C4-2B (cell line): ENCODE measurements around the gene PFDN4.

Experiments
- ZFX ChIP-seq: fragments of 450-650 bp; IDR thresholded peaks from 2 replicates; pipeline ENCODE4 v1.6.1; 2017
- TF ChIP-seq, protein P1 (sequence below): fragments of 450-650 bp; conservative IDR thresholded peaks from 2 replicates; pipeline ENCODE4 v1.5.1; 2017; ENCODE audit warnings: mild to moderate bottlenecking

DNA sequence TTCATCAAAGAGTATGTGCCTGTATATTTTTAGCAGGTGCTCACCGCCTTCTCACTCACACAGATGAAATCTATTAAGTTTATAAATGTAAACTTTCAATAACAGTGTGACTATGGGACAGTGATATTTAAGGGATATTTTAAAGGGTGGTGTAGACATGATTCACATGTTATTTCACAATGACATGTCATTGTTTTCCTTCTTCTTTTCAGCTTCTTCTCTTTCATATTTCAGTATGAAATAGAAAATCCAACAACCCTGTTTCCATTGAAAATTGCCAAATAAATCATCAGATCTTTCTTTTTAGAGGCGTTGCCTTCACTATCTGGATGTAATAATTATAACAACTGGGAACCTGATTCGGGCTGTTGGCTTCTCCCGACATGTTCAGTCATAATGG is 54.8 kb downstream of the PFDN4 start:
- TF ChIP-seq, protein P1, sequence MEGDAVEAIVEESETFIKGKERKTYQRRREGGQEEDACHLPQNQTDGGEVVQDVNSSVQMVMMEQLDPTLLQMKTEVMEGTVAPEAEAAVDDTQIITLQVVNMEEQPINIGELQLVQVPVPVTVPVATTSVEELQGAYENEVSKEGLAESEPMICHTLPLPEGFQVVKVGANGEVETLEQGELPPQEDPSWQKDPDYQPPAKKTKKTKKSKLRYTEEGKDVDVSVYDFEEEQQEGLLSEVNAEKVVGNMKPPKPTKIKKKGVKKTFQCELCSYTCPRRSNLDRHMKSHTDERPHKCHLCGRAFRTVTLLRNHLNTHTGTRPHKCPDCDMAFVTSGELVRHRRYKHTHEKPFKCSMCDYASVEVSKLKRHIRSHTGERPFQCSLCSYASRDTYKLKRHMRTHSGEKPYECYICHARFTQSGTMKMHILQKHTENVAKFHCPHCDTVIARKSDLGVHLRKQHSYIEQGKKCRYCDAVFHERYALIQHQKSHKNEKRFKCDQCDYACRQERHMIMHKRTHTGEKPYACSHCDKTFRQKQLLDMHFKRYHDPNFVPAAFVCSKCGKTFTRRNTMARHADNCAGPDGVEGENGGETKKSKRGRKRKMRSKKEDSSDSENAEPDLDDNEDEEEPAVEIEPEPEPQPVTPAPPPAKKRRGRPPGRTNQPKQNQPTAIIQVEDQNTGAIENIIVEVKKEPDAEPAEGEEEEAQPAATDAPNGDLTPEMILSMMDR = no peak
- TF ChIP-seq ZFX = no peak
